Spleen (tissue), 11 donors: ENCODE data around the gene BPGM. TPM values are rescaled to one million over a fixed set of nuclear protein-coding genes. Genes with fewer than 3 reads are reported as not detected.
A peak's percentile ranks its signal among the peaks of the same experiment; 100 is the strongest.

Experiments used
- DNase-seq: peaks from one replicate; pipeline ENCODE4 v3.0.0-alpha.2; 2020
- H3K27ac ChIP-seq, 8 donors: fragments of 200-600 bp; sonication (generic) in 7 of 8; 1 replicate in 4 of 8; 2 replicates in 4 of 8; pipeline versions ENCODE4 v1.5.0 to v1.8.0; 2016 to 2021; ENCODE audit warnings: inconsistent platforms in 4 of 8, mild to moderate bottlenecking in 4 of 8, moderate library complexity in 1 of 8
- H3K27me3 ChIP-seq, 7 donors: fragments of 200-600 bp; sonication (generic) in 6 of 7; replicated peaks in 1 of 7; 1 replicate in 4 of 7; 2 replicates in 3 of 7; pipeline versions ENCODE4 v1.5.0 to v1.8.0; 2016 to 2021; ENCODE audit warnings: inconsistent platforms in 3 of 7, mild to moderate bottlenecking in 1 of 7
- H3K36me3 ChIP-seq, 6 donors: fragments of 200-600 bp; sonication (generic) in 5 of 6; 1 replicate in 4 of 6; 2 replicates in 2 of 6; pipeline versions ENCODE4 v1.5.0 to v1.8.0; 2016 to 2021; ENCODE audit warnings: inconsistent platforms in 2 of 6
- H3K4me1 ChIP-seq, 6 donors: fragments of 200-600 bp; sonication (generic) in 5 of 6; 1 replicate in 3 of 6; 2 replicates in 3 of 6; pipeline versions ENCODE4 v1.5.0 to v1.8.0; 2016 to 2021; ENCODE audit warnings: inconsistent platforms in 3 of 6
- H3K4me3 ChIP-seq, 8 donors: fragments of 200-600 bp; sonication (generic) in 7 of 8; 1 replicate in 4 of 8; 2 replicates in 4 of 8; pipeline versions ENCODE4 v1.5.0 to v1.8.0; 2016 to 2021; ENCODE audit warnings: inconsistent platforms in 4 of 8, mild to moderate bottlenecking in 4 of 8, moderate library complexity in 2 of 8
- H3K9me3 ChIP-seq, 8 donors: fragments of 200-600 bp; sonication (generic) in 7 of 8; 1 replicate in 4 of 8; 2 replicates in 4 of 8; pipeline versions ENCODE4 v1.5.0 to v1.8.0; 2016 to 2021; ENCODE audit warnings: inconsistent platforms in 4 of 8
- POLR2A ChIP-seq, 3 donors: fragments of 450-650 bp; IDR thresholded peaks; one replicate each; pipeline ENCODE4 v1.5.1; 2017; ENCODE audit warnings: antibody characterized with exemption in 3 of 3, mild to moderate bottlenecking in 1 of 3
- POLR2AphosphoS5 ChIP-seq, 3 donors: sonication (generic); formaldehyde crosslinking; IDR thresholded peaks; one replicate each; pipeline ENCODE4 v1.5.1; 2017; ENCODE audit warnings: antibody characterized with exemption in 3 of 3
- WGBS, 5 donors: extraction: QIAGEN DNeasy Blood & Tissue Kit in 3 of 5; methylation state at CpG; one replicate each; pipeline versions ENCODE4 v1.1.5 to v1.1.7; 2013 to 2018; 5-methylcytosine and 5-hydroxymethylcytosine counted together
- intact Hi-C: fragments of 100-400 bp; cut with DNase I; formaldehyde crosslinking; loops from one replicate; pipeline ENCODE4 v1.15.0; 2023; ENCODE audit warnings: low total_unique reads
- polyA plus RNA-seq, 3 donors: library from polyadenylated mRNA; stranded (reverse); fragments of 200-250 nt; gene quantifications; one replicate each; pipeline ENCODE4 v1.2.1, GENCODE V29; 2013
- total RNA-seq, 7 donors: library from RNA; depleted of rRNA in 3 of 7; stranded (reverse); fragments of >200 nt in 3 of 7; fragmentation: NEBNext Ultra II Directional in 4 of 7; extraction: Animal tissue kit (Norgen Biotek cat#: 25700) in 4 of 7; gene quantifications; one replicate each; pipeline versions ENCODE4 v1.1.0 to v1.2.1, GENCODE V29; 2016 to 2021
- TF ChIP-seq, protein P1 (sequence below), 11 experiments: fragments of 200-600 bp in 7 of 11; fragments of 450-650 bp in 4 of 11; sonication (generic) in 4 of 11; IDR thresholded peaks in 8 of 11; conservative IDR thresholded peaks in 3 of 11; 1 replicate in 7 of 11; 2 replicates in 4 of 11; pipeline versions ENCODE4 v1.4.0 to v1.8.0; 2016 to 2021; ENCODE audit warnings: antibody characterized with exemption in 11 of 11, inconsistent platforms in 4 of 11, mild to moderate bottlenecking in 1 of 11
- donor health status: healthy with polysubstance abuse.
- donor health status: DM: no; HTN: no; CAD: no; lungs with moderate emphysema.
- donor health status: DM: no; HTN: no; CAD: no.
- donor health status: Bipolar disorder and iron deficiency.
- donor health status: healthy.
- donor health status: DM: no; HTN: no; CAD: no.
- donor health status: DM: yes; HTN: yes; CAD: no.

BPGM gene
- total and polyA plus RNA-seq, 10 donors: 10.6 to 64.4 (median 14.4) TPM

DNA sequence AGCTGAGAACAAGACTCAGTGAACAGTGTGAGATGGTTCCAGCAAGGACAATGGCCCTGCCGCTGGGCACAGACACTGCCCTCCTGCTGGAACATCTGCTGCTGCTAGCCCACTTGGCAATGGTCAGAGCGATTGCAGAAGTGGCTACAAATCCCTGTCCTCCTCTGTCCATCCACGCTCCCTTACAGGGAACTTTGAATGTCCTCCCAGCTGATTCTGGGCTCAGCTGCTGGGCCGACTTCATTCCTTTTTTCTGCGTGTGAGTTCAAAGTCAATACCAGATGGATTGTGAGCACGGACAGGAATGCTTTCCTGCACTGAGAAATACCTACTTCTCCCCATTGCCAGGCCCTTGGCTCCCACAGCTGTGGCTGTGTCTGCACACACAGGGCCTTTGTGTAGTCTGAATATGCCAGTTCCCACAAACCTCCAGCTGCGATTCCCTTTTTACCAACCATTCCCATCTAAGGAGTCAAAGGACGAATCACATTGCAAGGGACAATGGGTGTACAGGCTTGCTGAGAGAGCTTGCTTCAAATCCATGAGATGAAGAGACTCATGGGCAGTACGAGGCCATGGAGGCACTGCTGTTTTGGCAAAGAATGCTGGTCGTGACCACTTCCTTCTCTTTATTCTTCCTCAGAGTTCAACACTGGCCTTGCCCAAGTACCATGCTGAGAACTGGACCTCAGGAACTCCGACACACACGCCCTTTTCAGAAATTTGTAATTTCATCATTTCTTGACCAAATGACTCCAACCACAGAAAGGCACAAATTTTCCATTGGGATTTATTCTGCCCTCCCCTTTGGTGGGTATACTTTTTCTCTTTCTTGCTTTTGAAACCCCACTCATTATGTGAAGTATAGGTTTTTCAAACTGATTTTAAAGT is 44.2 kb downstream of the BPGM start:
- peaks cover 0 to 15% (median 0%) of the 10 kb centered on the region in 7 donors for H3K27me3 ChIP-seq
- peak overlapping the region in 7 of 8 donors; percentile 4 to 76 (median 68) for H3K27ac ChIP-seq
- no peak overlapping the region for H3K4me3 ChIP-seq
- H3K36me3 ChIP-seq: no peaks in the 10 kb centered on the region
- TF ChIP-seq POLR2A (IDR thresholded peaks at IDR 0.05): no peak
- H3K9me3 ChIP-seq: no peaks in the 10 kb centered on the region
- intact Hi-C loops: no loop called here
- WGBS, 5 donors: 75 to 85% (median 81%) methylated on average over 12 of the region's 12 CpGs
- H3K4me1 ChIP-seq: peaks cover 0 to 16% (median 0%) of the 10 kb centered on the region in 6 donors
- DNase-seq: no peak

DNA sequence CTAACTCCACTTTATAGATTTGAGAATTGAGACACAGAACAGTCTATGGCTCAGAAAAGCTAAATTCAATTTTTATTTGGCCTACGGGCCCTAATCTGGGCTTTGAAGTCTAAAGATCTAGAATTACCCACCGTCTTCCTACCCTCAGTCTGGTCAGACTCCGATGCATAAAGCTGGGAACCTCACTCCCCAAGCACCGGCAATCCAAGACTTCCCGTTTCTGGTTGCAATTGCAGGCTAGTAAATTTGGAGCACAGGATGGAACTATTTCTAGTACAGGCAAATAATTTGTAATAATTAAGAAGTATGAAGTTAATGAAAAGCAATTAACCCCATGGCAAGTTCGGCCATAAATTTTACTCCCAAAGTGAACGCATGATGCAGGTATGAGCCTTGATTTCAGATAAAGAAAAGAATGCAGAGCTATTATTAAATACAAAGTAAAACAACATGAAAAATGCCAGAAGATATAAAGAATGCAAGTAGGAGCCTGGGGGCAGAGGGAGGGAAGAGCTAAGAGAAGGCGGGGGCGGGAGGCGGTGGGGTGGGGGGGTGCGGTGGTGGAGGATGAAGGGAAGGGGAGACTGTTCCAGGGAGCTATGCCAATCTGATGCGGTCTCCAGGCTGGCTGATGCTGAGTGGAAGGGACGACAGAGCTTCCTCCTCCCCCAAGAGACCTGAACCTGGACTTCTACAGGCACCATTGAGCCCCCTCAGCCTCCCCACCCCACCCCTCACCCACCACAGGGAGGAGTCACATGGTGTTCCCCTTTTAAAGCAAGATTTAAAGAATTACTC is 45.1 kb downstream of the BPGM start:
- Histone ChIP-seq H3K27ac (peak overlapping the region in 7 of 8 donors; percentile 16 to 76 (median 68)), H3K4me1 (peaks cover 0 to 20% (median 0%) of the 10 kb centered on the region in 6 donors), H3K9me3 (no peaks in the 10 kb centered on the region), H3K27me3 (peaks cover 0 to 15% (median 0%) of the 10 kb centered on the region in 7 donors), H3K4me3 (no peak overlapping the region), H3K36me3 (no peaks in the 10 kb centered on the region)
- DNase-seq: no peak
- intact Hi-C loops: no loop called here
- TF ChIP-seq, protein P1, sequence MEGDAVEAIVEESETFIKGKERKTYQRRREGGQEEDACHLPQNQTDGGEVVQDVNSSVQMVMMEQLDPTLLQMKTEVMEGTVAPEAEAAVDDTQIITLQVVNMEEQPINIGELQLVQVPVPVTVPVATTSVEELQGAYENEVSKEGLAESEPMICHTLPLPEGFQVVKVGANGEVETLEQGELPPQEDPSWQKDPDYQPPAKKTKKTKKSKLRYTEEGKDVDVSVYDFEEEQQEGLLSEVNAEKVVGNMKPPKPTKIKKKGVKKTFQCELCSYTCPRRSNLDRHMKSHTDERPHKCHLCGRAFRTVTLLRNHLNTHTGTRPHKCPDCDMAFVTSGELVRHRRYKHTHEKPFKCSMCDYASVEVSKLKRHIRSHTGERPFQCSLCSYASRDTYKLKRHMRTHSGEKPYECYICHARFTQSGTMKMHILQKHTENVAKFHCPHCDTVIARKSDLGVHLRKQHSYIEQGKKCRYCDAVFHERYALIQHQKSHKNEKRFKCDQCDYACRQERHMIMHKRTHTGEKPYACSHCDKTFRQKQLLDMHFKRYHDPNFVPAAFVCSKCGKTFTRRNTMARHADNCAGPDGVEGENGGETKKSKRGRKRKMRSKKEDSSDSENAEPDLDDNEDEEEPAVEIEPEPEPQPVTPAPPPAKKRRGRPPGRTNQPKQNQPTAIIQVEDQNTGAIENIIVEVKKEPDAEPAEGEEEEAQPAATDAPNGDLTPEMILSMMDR (IDR thresholded peaks at IDR 0.05 in 8 of 11, conservative IDR thresholded peaks at IDR 0.05 in 3 of 11): no peak
- no peak for TF ChIP-seq POLR2AphosphoS5 (IDR thresholded peaks at IDR 0.05)
- no peak for TF ChIP-seq POLR2A (IDR thresholded peaks at IDR 0.05)
- WGBS, 5 donors: 57 to 76% (median 62%) methylated on average over 13 of the region's 13 CpGs

DNA sequence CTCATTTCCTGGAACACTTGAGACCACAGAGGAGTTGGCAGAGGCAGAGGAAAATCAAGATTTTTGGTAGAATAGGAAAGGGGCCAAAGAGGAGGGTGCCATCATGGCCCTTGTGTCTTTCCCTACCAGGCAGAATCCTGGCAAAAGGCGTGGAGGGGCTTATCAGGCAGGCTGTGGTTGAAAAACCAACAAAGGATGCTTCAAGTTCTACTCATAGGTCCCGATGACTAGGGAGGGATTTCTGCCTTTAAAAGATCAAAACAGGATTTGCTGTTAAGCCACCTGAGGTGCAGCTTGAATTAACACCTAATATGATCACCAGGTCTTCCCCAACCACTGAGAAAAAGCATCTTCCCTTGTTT is 45.7 kb downstream of the BPGM start:
- Histone ChIP-seq H3K4me1 (peaks cover 0 to 20% (median 0%) of the 10 kb centered on the region in 6 donors), H3K27ac (peak overlapping the region in 7 of 8 donors; percentile 6 to 76 (median 68)), H3K4me3 (no peak overlapping the region), H3K36me3 (no peaks in the 10 kb centered on the region), H3K27me3 (peaks cover 0 to 15% (median 0%) of the 10 kb centered on the region in 7 donors), H3K9me3 (no peaks in the 10 kb centered on the region)
- WGBS, 5 donors: 31 to 68% (median 37%) methylated on average over 2 of the region's 2 CpGs
- DNase-seq: no peak
- TF ChIP-seq POLR2A (IDR thresholded peaks at IDR 0.05) (no peak), POLR2AphosphoS5 (IDR thresholded peaks at IDR 0.05) (no peak)
- TF ChIP-seq, protein P1 (IDR thresholded peaks at IDR 0.05 in 8 of 11, conservative IDR thresholded peaks at IDR 0.05 in 3 of 11): no peak
- intact Hi-C loops: no loop called here

DNA sequence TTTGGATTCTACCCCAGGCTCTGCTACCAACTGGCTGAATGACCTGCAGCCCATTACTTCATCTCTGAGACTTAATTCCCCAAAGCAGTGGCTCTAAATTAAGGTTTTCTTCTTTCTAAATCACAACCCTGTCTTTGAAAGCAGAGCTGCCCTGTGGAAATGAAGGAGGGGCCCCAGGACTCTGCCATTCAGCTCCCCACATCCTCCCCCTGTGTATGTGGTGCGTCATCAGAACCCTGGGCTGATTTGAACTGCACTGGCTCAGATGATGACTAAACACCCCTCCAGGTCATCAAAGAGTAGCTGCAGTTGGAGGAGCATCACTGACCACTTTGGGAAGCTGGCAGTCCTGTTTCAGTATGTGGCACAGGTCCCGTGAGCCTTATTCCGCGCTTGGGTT is 46.6 kb downstream of the BPGM start:
- Histone ChIP-seq H3K27me3 (peaks cover 0 to 15% (median 0%) of the 10 kb centered on the region in 7 donors), H3K9me3 (no peaks in the 10 kb centered on the region), H3K36me3 (no peaks in the 10 kb centered on the region), H3K4me3 (no peak overlapping the region), H3K27ac (peak overlapping the region in 6 of 8 donors; percentile 63 to 76 (median 68)), H3K4me1 (peaks cover 0 to 20% (median 0%) of the 10 kb centered on the region in 6 donors)
- no peak for DNase-seq
- WGBS, 5 donors: 83 to 94% (median 90%) methylated on average over 4 of the region's 4 CpGs
- intact Hi-C loops: no loop called here
- TF ChIP-seq POLR2AphosphoS5 (IDR thresholded peaks at IDR 0.05): no peak
- TF ChIP-seq, protein P1 (IDR thresholded peaks at IDR 0.05 in 8 of 11, conservative IDR thresholded peaks at IDR 0.05 in 3 of 11): no peak
- TF ChIP-seq POLR2A (IDR thresholded peaks at IDR 0.05): no peak
